Measurements from ENCODE around the gene GRID2IP. TPM values are rescaled to one million over a fixed set of nuclear protein-coding genes. Genes with fewer than 3 reads are reported as not detected.

Gene GRID2IP
- total and polyA plus RNA-seq, 2 of the 8 experiments (the other 6 are each of a cell fraction or from before 2014, with no cell fraction given) = 0.80 to 1.3 TPM

DNA sequence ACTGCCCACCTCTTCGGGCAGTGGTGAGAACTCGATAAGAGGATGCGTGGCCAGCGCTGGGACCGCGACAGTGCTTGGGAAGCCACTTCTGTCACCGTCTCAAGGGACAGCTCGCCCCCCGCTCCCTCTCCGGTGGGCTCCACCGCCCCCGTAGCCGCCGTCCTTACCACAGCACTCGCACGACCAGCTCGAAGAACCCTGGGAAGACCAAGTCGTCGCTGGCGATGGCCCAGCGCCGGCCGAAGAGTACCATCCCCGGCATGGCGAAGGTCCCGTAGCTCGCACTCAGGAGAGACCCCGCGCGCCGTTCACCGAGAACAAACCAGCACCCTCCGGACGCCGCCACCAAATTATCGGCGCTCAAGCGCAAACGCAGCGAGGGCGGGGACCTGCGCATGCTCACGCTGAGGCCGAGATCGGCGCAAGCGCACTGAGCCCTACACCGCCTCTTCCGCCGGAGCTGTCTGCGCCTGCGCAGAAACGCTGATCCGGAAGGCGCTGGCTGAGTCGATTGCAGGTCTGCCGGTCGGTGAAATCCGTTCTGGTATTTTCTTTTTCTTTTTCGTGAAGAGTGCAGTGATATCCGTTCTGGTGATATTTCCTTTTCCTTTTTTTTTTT, 103.6 kb downstream of the GRID2IP start, which contains the start of gene DAGLB:
Gene DAGLB (minus strand): TSS at position 374 of the 619 bp plus-strand sequence. CDS start 112 bp downstream, at position 262.
- H4K8ac ChIP-seq (ENCODE audit: extremely low read depth, insufficient read depth, low read length) = peak within 1 kb of the TSS; percentile 94; the same call in 1 of the 2 replicates
- H2AFZ ChIP-seq (ENCODE audit: low read length) = peak within 1 kb of the TSS; percentile 49; the same call in 1 of the 2 replicates
- H3K27me3 ChIP-seq (replicated peaks in 1 of 4; ENCODE audit: control insufficient read depth in 3 of 4, extremely low read depth in 1 of 4, insufficient read depth in 3 of 4, low read length in 3 of 4) = no peaks in the 10 kb centered on the region
- no peaks in the 10 kb centered on the region; the same call in 1 of the 2 replicates for H3K23me2 ChIP-seq (ENCODE audit: low read depth, low read length)
- H2AK5ac ChIP-seq (ENCODE audit: low read depth, low read length) = peak within 1 kb of the TSS; percentile 88; the same call in 1 of the 2 replicates
- 0 out of 2 replicates have a peak, but pooled peaks cover 2% of the 10 kb centered on the region for H3K79me1 ChIP-seq (ENCODE audit: low read depth, low read length)
- FAIRE-seq (no peak), DNase-seq (ENCODE audit: low read depth in 1 of 2, low spot score in 2 of 2) (peak; percentile 89 to 96)
- H4K91ac ChIP-seq (replicated peaks; ENCODE audit: insufficient read length, low read length) = no peak within 1 kb of the TSS
- peak within 1 kb of the TSS; percentile 77 for H4K5ac ChIP-seq (ENCODE audit: insufficient read length, low read depth, low read length)
- H3K23ac ChIP-seq (ENCODE audit: insufficient read length) = no peak within 1 kb of the TSS
- no peak within 1 kb of the TSS for H3K4ac ChIP-seq (replicated peaks; ENCODE audit: insufficient read length, low read depth, low read length)
- peak within 1 kb of the TSS; percentile 76; the same call in 1 of the 2 replicates for H3K27ac ChIP-seq (ENCODE audit: low read depth, low read length)
- peaks cover 0 to 2% of the 10 kb centered on the region in 2 experiments for H4K20me1 ChIP-seq (replicated peaks in 1 of 2; ENCODE audit: control insufficient read depth in 1 of 2, insufficient read depth in 2 of 2, low read length in 2 of 2)
- CTCF ChIA-PET (ENCODE audit: partially characterized antibody) = interaction anchor here (0.6 to 1.8 kb wide), 4 partner anchors 11 to 28 kb away, joined by 3 to 5 read pairs (median 3); no protein-coding TSS in a partner anchor
- H2BK12ac ChIP-seq (ENCODE audit: low read depth, low read length) = peak within 1 kb of the TSS; percentile 75; the same call in 1 of the 2 replicates
- H3K4me3 ChIP-seq (ENCODE audit: extremely low read depth in 1 of 4, insufficient read depth in 2 of 4, low read depth in 3 of 4, low read length in 4 of 4) = peak within 1 kb of the TSS; percentile 88 to 97 (median 92)
- H2BK120ac ChIP-seq (replicated peaks; ENCODE audit: low read depth, low read length) = no peak within 1 kb of the TSS
- 2% methylated on average over 58 of the region's 61 CpGs; no CpG with 5 or more reads in 1 of the 2 experiments for WGBS, 2 experiments (ENCODE audit: extremely low coverage in 1 of 2, insufficient coverage in 1 of 2, insufficient read length in 1 of 2, insufficient replicate concordance in 2 of 2, low coverage in 1 of 2, low lambda C conversion rate in 2 of 2, missing lambda C conversion rate in 1 of 2)
- H3K18ac ChIP-seq (ENCODE audit: extremely low read depth, low read length) = peak within 1 kb of the TSS; percentile 93
- no peaks in the 10 kb centered on the region for H3K9me3 ChIP-seq (ENCODE audit: insufficient read depth in 2 of 2, low read depth in 1 of 2, low read length in 1 of 2)
- peak within 1 kb of the TSS; percentile 73 for H3K56ac ChIP-seq (replicated peaks; ENCODE audit: insufficient read length, low read depth, low read length)
- peak within 1 kb of the TSS; percentile 72; the same call in 1 of the 2 replicates for H2BK15ac ChIP-seq (ENCODE audit: low read length)
- H3K9ac ChIP-seq (replicated peaks in 1 of 4; ENCODE audit: extremely low read depth in 1 of 4, low read depth in 3 of 4, low read length in 3 of 4) = peak within 1 kb of the TSS; percentile 54 to 91 (median 82)
- peak within 1 kb of the TSS; percentile 9 for H3K14ac ChIP-seq (ENCODE audit: insufficient read length)
- POLR2A ChIA-PET (ENCODE audit: partially characterized antibody) = interaction anchor here (0.8 to 4.8 kb wide), 13 partner anchors 8 to 288 kb away, joined by 3 to 25 read pairs (median 3); no protein-coding TSS in a partner anchor
- H3K36me3 ChIP-seq (ENCODE audit: control insufficient read depth in 2 of 4, insufficient read depth in 4 of 4, low read length in 3 of 4) = peaks cover 5 to 34% (median 20%) of the 10 kb centered on the region in 4 experiments
- peak within 1 kb of the TSS; percentile 76 to 86 for H3K4me2 ChIP-seq (ENCODE audit: insufficient read depth in 1 of 2, low read depth in 2 of 2, low read length in 2 of 2)
- H2BK20ac ChIP-seq (ENCODE audit: low read length) = no peak within 1 kb of the TSS
- peak within 1 kb of the TSS; percentile 90 for H2BK5ac ChIP-seq (ENCODE audit: low read depth, low read length)
- H3K4me1 ChIP-seq (replicated peaks in 1 of 4; ENCODE audit: control insufficient read depth in 3 of 4, insufficient read depth in 4 of 4, low read length in 3 of 4) = no peaks in the 10 kb centered on the region; a peak in 1 of 7 replicates
- H3K79me2 ChIP-seq (ENCODE audit: control insufficient read depth in 1 of 2, insufficient read depth in 2 of 2, low read length in 2 of 2) = peaks cover 3 to 40% of the 10 kb centered on the region in 2 experiments
- TF ChIP-seq GTF2F1 (IDR thresholded peaks at IDR 0.05; ENCODE audit: borderline replicate concordance, low read depth, low read length) (0 out of 2 replicates have a peak, but pooled peaks have one; percentile 65), NRF1 (IDR thresholded peaks at IDR 0.05; ENCODE audit: low read depth, low read length) (peak; percentile 99), RBBP5 (IDR thresholded peaks at IDR 0.05; ENCODE audit: borderline replicate concordance, low read depth, low read length) (peak; percentile 73; the same call in 1 of the 2 replicates), SAP30 (IDR thresholded peaks at IDR 0.05; ENCODE audit: insufficient read depth, insufficient replicate concordance, low read length) (peak; percentile 18), FOSL1 (IDR thresholded peaks at IDR 0.05; ENCODE audit: insufficient read depth, low read depth, low read length) (no peak), POLR2A (IDR thresholded peaks at IDR 0.05; ENCODE audit: control extremely low read depth in 1 of 2, low read depth in 2 of 2, low read length in 2 of 2) (peak; percentile 61 to 90), ASH2L (IDR thresholded peaks at IDR 0.05; ENCODE audit: low read length) (peak; percentile 69), TAF7 (optimal IDR thresholded peaks at IDR 0.05; ENCODE audit: borderline replicate concordance, low read depth, low read length) (peak; percentile 45), RNF2 (IDR thresholded peaks at IDR 0.05; ENCODE audit: borderline replicate concordance, low read depth, low read length, missing control alignments, poor library complexity, severe bottlenecking) (no peak)
- TF ChIP-seq, protein P1, sequence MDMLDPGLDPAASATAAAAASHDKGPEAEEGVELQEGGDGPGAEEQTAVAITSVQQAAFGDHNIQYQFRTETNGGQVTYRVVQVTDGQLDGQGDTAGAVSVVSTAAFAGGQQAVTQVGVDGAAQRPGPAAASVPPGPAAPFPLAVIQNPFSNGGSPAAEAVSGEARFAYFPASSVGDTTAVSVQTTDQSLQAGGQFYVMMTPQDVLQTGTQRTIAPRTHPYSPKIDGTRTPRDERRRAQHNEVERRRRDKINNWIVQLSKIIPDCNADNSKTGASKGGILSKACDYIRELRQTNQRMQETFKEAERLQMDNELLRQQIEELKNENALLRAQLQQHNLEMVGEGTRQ (IDR thresholded peaks at IDR 0.05; ENCODE audit: low read length) = no peak
